Activated naive CD8-positive, alpha-beta T cell treated with anti-CD3 and anti-CD28 coated beads, Interleukin-2, amount 10 ng/mL, durations not matched to agents 7 days and 5 days (primary cell): ENCODE measurements around the gene PXMP2. TPM values are rescaled to one million over a fixed set of nuclear protein-coding genes. Genes with fewer than 3 reads are reported as not detected.

ENCODE experiments used
- ATAC-seq: fragments of 150-1000 bp; cut with Tn5 transposase; one replicate; pipeline ENCODE4 v1.10.0; 2021; ENCODE audit warnings: low read depth, moderate library complexity
- POLR2A ChIA-PET: fragments of 350-600 bp; sonication (Branson Sonifier 250); formaldehyde crosslinking; loops from one replicate; lab custom pipeline; 2021; ENCODE audit warnings: antibody characterized with exemption; lab: Charles Lee
- DNase-seq: peaks from one replicate; pipeline ENCODE4 v3.0.0; 2021
- H3K27ac Mint-ChIP-seq: one replicate; pipeline ENCODE4 v1.8.0; 2022; ENCODE audit warnings: mild to moderate bottlenecking, mixed read lengths
- H3K27me3 Mint-ChIP-seq: one replicate; pipeline ENCODE4 v1.8.0; 2022; ENCODE audit warnings: mild to moderate bottlenecking, moderate library complexity, mixed read lengths
- H3K36me3 Mint-ChIP-seq: one replicate; pipeline ENCODE4 v1.8.0; 2021; ENCODE audit warnings: mild to moderate bottlenecking, mixed read lengths
- H3K4me1 Mint-ChIP-seq: one replicate; pipeline ENCODE4 v1.8.0; 2021; ENCODE audit warnings: mixed read lengths
- H3K4me3 Mint-ChIP-seq: one replicate; pipeline ENCODE4 v1.8.0; 2022; ENCODE audit warnings: mild to moderate bottlenecking, moderate library complexity, mixed read lengths
- H3K9me3 Mint-ChIP-seq: one replicate; pipeline ENCODE4 v1.8.0; 2021; ENCODE audit warnings: mixed read lengths
- total RNA-seq, 2 experiments: library from RNA; stranded (reverse); gene quantifications; one replicate each; pipeline ENCODE4 v1.2.3, GENCODE V29; 2021

PXMP2 gene
- total RNA-seq, 2 experiments from 2014 or later, result 26.6 to 29.2 TPM

- POLR2A ChIA-PET, result interaction anchor here (0.6 kb wide), 1 partner anchor 170 kb away, joined by 6 read pairs; no protein-coding TSS in a partner anchor
- H3K27ac Mint-ChIP-seq, result peak overlapping the region; percentile 23
- ATAC-seq, result no peak
These were observed 22.3 kb upstream of the PXMP2 start for GRCh38 chr12:132665149-132665491.

DNA sequence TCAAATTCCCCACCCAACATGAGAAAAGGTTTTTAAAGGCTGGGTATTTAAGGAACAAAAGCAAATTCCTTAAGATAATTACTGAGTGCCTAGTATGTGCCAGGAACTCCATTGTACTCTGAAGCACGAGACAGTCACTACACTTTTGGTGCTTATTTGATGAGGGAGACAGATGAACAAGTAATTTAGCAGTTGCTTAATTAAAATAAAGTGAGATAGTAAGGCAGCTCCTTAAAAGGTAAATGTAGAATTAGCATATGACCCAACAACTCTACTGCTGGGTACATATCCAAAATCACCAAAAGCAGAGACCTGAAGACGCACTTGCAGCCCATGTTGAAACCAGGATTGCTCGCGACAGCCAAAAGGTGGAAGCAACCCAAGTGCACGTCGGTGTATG, 21.6 kb upstream of the PXMP2 start:
- DNase-seq (no peak), ATAC-seq (no peak)
- Mint-ChIP-seq H3K4me1 (peaks cover 37% of the 10 kb centered on the region), H3K27me3 (no peaks in the 10 kb centered on the region), H3K36me3 (peaks cover 55% of the 10 kb centered on the region), H3K4me3 (no peak overlapping the region), H3K9me3 (no peaks in the 10 kb centered on the region), H3K27ac (no peak overlapping the region)
- POLR2A ChIA-PET, result interaction anchor here (0.6 kb wide), 1 partner anchor 169 kb away, joined by 6 read pairs; no protein-coding TSS in a partner anchor

More at GRCh38 chr12:132665149-132665491, 22.3 kb upstream of the PXMP2 start:
- Mint-ChIP-seq H3K4me3 (no peak overlapping the region), H3K36me3 (peaks cover 55% of the 10 kb centered on the region), H3K4me1 (peaks cover 43% of the 10 kb centered on the region), H3K9me3 (no peaks in the 10 kb centered on the region), H3K27me3 (no peaks in the 10 kb centered on the region)
- no peak for DNase-seq

DNA sequence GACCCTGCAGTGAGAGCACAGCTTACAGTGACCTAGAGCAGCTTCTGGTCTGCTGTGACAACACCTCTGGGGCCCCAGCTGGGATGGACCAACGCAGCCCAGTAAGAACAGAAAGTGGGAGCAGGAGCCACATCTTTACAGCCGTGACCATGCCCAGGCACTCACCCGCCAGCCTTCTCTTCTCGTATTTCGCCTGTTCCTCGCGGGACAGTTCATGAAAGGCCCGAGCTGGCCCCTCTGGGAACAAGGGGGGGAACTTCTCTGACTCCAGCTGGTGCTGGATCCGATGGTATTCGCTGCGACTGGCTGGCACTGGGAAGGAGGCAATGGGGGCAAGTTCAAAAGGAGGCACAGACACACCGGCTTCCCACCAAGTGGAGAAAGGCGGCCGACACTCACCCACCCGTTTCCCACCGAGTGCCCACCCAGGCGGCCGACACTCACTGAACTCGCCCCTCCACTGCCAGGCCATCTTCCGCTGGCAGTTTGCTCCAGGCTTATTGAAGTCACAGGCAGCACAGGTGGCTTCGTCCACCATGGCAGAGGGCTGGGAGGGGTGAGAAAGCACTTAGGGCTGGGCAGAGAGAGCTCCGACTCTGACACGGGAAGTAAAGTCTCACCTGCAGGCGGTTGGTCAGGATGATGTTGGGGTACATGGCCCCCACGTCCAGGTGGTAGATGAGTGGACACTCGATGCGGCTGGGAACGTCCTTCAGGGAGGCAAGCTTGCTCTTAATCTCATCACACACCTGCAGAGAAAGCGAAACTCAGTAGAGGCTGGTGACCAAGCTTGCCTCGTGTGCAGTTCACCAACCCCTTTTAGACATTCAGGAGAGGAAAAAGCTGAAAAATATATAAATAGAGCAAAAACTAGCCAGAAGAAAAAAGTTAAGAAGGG, 18.9 kb upstream of the PXMP2 start:
- Mint-ChIP-seq H3K4me1 (peaks cover 10% of the 10 kb centered on the region), H3K9me3 (no peaks in the 10 kb centered on the region), H3K4me3 (no peak overlapping the region), H3K27me3 (no peaks in the 10 kb centered on the region), H3K36me3 (peaks cover 48% of the 10 kb centered on the region), H3K27ac (no peak overlapping the region)
- DNase-seq (no peak), ATAC-seq (no peak)
- POLR2A ChIA-PET, result no interaction called here

- H3K4me3 Mint-ChIP-seq, result no peak overlapping the region
These were observed 18.1 kb upstream of the PXMP2 start for GRCh38 chr12:132669166-132669879.

DNA sequence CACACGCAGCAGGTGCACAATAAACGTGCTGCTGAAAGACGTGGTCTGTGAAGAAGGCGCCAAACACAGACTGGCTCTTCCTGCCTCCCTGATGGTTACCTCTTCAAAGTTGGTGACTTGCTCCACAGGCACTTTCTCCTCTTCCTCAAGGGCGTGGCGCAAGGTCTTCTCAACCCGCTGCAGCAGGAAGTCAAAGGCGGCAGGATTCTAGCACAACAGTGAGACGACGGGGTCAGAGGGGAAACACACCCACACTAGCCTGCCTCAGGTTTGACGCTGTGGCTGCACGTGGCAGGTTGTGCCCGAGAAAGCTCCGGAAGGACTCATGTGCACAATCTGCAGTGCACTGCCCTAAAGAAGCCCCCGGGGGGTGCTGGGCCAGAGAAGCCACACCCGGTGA, 15.3 kb upstream of the PXMP2 start:
- DNase-seq, result no peak
- Mint-ChIP-seq H3K27me3 (no peaks in the 10 kb centered on the region), H3K9me3 (no peaks in the 10 kb centered on the region), H3K27ac (no peak overlapping the region), H3K4me3 (no peak overlapping the region), H3K36me3 (peaks cover 42% of the 10 kb centered on the region), H3K4me1 (no peaks in the 10 kb centered on the region)
- POLR2A ChIA-PET, result no interaction called here
- ATAC-seq, result no peak

More at GRCh38 chr12:132669166-132669879, 18.1 kb upstream of the PXMP2 start:
- ATAC-seq, result no peak
- POLR2A ChIA-PET, result no interaction called here
- H3K27me3 Mint-ChIP-seq, result no peaks in the 10 kb centered on the region
- peaks cover 49% of the 10 kb centered on the region for H3K36me3 Mint-ChIP-seq
- peaks cover 3% of the 10 kb centered on the region for H3K4me1 Mint-ChIP-seq
- H3K9me3 Mint-ChIP-seq, result no peaks in the 10 kb centered on the region
- no peak for DNase-seq
- H3K27ac Mint-ChIP-seq, result no peak overlapping the region

DNA sequence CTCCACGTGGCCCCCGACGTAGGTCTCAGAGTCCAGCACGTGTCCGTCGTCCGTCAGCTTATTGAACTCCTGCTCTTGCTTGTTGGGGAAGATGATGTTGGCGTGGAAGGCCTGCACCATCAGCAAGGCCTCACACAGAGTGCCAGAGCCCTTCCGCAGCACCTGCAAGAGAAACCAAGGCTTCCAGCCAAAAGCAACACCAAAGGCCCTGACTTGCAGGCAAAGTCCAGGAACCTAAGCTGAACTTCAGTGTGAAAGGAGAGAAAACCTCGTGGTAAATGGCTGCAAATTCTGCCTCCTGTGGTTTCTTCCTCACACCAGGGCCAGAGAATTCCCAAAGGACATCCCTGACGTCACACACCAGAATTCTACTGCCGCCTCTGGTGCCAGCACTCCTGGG, 14.7 kb upstream of the PXMP2 start:
- Mint-ChIP-seq H3K27ac (no peak overlapping the region), H3K27me3 (no peaks in the 10 kb centered on the region), H3K36me3 (peaks cover 41% of the 10 kb centered on the region), H3K9me3 (no peaks in the 10 kb centered on the region), H3K4me3 (no peak overlapping the region), H3K4me1 (no peaks in the 10 kb centered on the region)
- POLR2A ChIA-PET, result no interaction called here
- no peak for DNase-seq
- ATAC-seq, result no peak

- DNase-seq (no peak), ATAC-seq (no peak)
- H3K27ac Mint-ChIP-seq, result no peak overlapping the region
- H3K4me1 Mint-ChIP-seq, result no peaks in the 10 kb centered on the region
- POLR2A ChIA-PET, result no interaction called here
- peaks cover 43% of the 10 kb centered on the region for H3K36me3 Mint-ChIP-seq
- no peak overlapping the region for H3K4me3 Mint-ChIP-seq
- H3K9me3 Mint-ChIP-seq, result no peaks in the 10 kb centered on the region
- H3K27me3 Mint-ChIP-seq, result no peaks in the 10 kb centered on the region
These were observed 13.9 kb upstream of the PXMP2 start for GRCh38 chr12:132673288-132674179.

- Mint-ChIP-seq H3K4me3 (no peak overlapping the region), H3K27ac (no peak overlapping the region), H3K36me3 (peaks cover 44% of the 10 kb centered on the region), H3K4me1 (no peaks in the 10 kb centered on the region), H3K27me3 (no peaks in the 10 kb centered on the region), H3K9me3 (no peaks in the 10 kb centered on the region)
- no peak for DNase-seq
- ATAC-seq, result no peak
- POLR2A ChIA-PET, result interaction anchor here (1.4 kb wide), 1 partner anchor 36 kb away, joined by 3 read pairs; the partner anchor contains the start of gene PGAM5
These were observed 12.8 kb upstream of the PXMP2 start for GRCh38 chr12:132674561-132674960.

GRCh38 chr12:132675757-132676432, 11.5 kb upstream of the PXMP2 start:
- POLR2A ChIA-PET, result interaction anchor here (1.4 kb wide), 1 partner anchor 35 kb away, joined by 3 read pairs; the partner anchor contains the start of gene PGAM5
- no peak for ATAC-seq
- no peaks in the 10 kb centered on the region for H3K27me3 Mint-ChIP-seq
- peaks cover 47% of the 10 kb centered on the region for H3K36me3 Mint-ChIP-seq
- no peak for DNase-seq
- no peak overlapping the region for H3K27ac Mint-ChIP-seq
- peaks cover 4% of the 10 kb centered on the region for H3K4me1 Mint-ChIP-seq
- H3K9me3 Mint-ChIP-seq, result no peaks in the 10 kb centered on the region
- H3K4me3 Mint-ChIP-seq, result no peak overlapping the region

GRCh38 chr12:132677492-132677891, 9.9 kb upstream of the PXMP2 start:
- no peaks in the 10 kb centered on the region for H3K9me3 Mint-ChIP-seq
- peaks cover 4% of the 10 kb centered on the region for H3K4me1 Mint-ChIP-seq
- H3K4me3 Mint-ChIP-seq, result no peak overlapping the region
- no peak for DNase-seq
- no peaks in the 10 kb centered on the region for H3K27me3 Mint-ChIP-seq
- ATAC-seq, result no peak
- H3K36me3 Mint-ChIP-seq, result peaks cover 43% of the 10 kb centered on the region
- POLR2A ChIA-PET, result no interaction called here
- no peak overlapping the region for H3K27ac Mint-ChIP-seq

DNA sequence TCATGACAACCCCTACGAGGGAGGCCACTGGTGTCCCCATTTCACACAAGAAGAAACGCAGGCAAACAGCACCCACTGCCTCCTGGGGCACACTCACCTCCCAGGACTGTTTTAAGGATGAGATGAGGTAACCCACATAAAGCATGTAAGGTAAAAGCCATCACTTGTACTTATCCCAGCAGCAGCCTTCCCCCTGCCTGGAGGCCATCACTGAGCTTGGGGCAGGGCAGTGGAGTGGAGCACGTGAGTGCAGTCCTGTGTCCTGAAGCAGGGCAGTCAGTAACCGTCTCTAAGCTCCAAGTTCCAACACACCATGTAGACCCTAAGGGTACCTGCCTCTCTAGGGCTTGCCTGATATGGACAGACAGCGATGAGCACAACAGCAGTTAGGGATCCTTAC, 2.0 kb upstream of the PXMP2 start:
- Mint-ChIP-seq H3K27me3 (no peaks in the 10 kb centered on the region), H3K9me3 (no peaks in the 10 kb centered on the region), H3K4me3 (peak overlapping the region; percentile 87), H3K4me1 (peaks cover 19% of the 10 kb centered on the region), H3K36me3 (peaks cover 20% of the 10 kb centered on the region), H3K27ac (peak overlapping the region; percentile 40)
- DNase-seq (no peak), ATAC-seq (no peak)
- POLR2A ChIA-PET, result interaction anchor here (1.2 to 1.3 kb wide), 2 partner anchors 26 to 149 kb away, joined by 3 to 6 read pairs; partner anchors contain the start of gene PGAM5

DNA sequence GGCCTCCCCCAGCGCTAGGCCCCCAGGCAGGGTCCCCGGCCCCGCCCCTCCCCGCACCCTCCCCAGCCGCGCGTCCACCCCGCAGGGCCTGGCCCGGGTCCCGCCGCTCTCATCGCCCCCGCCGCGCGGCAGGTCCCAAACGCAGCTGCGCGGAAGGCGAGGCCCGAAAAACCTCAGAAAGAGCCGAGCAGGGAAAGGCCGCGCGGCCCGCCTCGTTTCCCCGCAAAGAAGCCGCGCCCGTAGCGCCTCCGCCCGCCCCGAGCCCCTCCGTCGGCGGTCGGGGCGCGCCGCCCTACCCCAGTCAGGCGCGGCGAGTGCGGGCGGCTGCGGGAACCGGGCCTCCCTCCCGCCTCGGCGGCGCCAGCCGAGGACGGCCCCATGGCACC, 569 bp upstream of the PXMP2 start:
- H3K27ac Mint-ChIP-seq, result peak overlapping the region; percentile 38
- ATAC-seq, result peak; percentile 56

More for the DNA sequence above, 569 bp upstream of the PXMP2 start:
- Mint-ChIP-seq H3K4me1 (peaks cover 15% of the 10 kb centered on the region), H3K36me3 (peaks cover 29% of the 10 kb centered on the region), H3K9me3 (no peaks in the 10 kb centered on the region), H3K27me3 (no peaks in the 10 kb centered on the region), H3K4me3 (peak overlapping the region; percentile 87)
- DNase-seq, result no peak
- POLR2A ChIA-PET, result interaction anchor here (0.9 to 1.3 kb wide), 3 partner anchors 24 to 497 kb away, joined by 3 to 6 read pairs (median 3); no protein-coding TSS in a partner anchor
